Panc1 (cell line): Measurements from ENCODE around the gene MSI2. TPM values are rescaled to one million over a fixed set of nuclear protein-coding genes. Genes with fewer than 3 reads are reported as not detected.

Experiments
- ATAC-seq: fragments of 200-7000 bp; cut with Tn5 transposase; 2 replicates; pipeline ENCODE4 v1.9.1; 2020; ENCODE audit warnings: mild to moderate bottlenecking, moderate library complexity
- BruUV-seq: library from RNA; stranded (reverse); fragments of 400-500 nt; replicated peaks from 2 replicates; lab custom pipeline; 2021; lab: Mats Ljungman, UMichigan
- CTCF ChIA-PET: fragments of 300-600 bp; sonication (Branson Sonifier 250); formaldehyde crosslinking; loops from one replicate; lab custom pipeline; 2022; ENCODE audit warnings: antibody characterized with exemption; lab: Charles Lee
- POLR2A ChIA-PET: fragments of 300-600 bp; sonication (Branson Sonifier 250); formaldehyde crosslinking; loops from one replicate; lab custom pipeline; 2022; ENCODE audit warnings: antibody characterized with exemption; lab: Charles Lee
- DNase-seq: peaks from one replicate; pipeline ENCODE4 v3.0.0-alpha.2; 2010; ENCODE audit warnings: low read depth, low spot score
- H3K27ac ChIP-seq: 2 replicates; pipeline ENCODE4 v1.5.1; 2011; ENCODE audit warnings: mild to moderate bottlenecking, low read length, inconsistent platforms
- H3K27me3 ChIP-seq: fragments of 200-500 bp; sonication (Bioruptor generic); 2 replicates; pipeline ENCODE4 v1.6.0; 2014; ENCODE audit warnings: low read length, inconsistent platforms; ENCODE audit not compliant: control insufficient read depth, insufficient read depth
- H3K36me3 ChIP-seq: fragments of 200-500 bp; sonication (Bioruptor generic); 2 replicates; pipeline ENCODE4 v1.5.1; 2014; ENCODE audit warnings: inconsistent platforms, mild to moderate bottlenecking, low read length, moderate library complexity; ENCODE audit not compliant: control insufficient read depth, insufficient read depth
- H3K4me1 ChIP-seq: 2 replicates; pipeline ENCODE4 v1.5.1; 2011; ENCODE audit warnings: inconsistent platforms, mild to moderate bottlenecking, low read length, moderate library complexity; ENCODE audit not compliant: control insufficient read depth, insufficient read depth
- H3K4me3 ChIP-seq, 2 experiments: 2 replicates each; pipeline ENCODE4 v1.5.1; 2011 to 2012; ENCODE audit warnings: low read depth in 2 of 2, low read length in 2 of 2, mild to moderate bottlenecking in 2 of 2, inconsistent platforms in 1 of 2, moderate library complexity in 1 of 2
- H3K9me3 ChIP-seq: fragments of 200-500 bp; sonication (Bioruptor generic); 2 replicates; pipeline ENCODE4 v1.5.1; 2014; ENCODE audit warnings: low read depth, mild to moderate bottlenecking, inconsistent platforms, low read length, moderate library complexity; ENCODE audit not compliant: control insufficient read depth, insufficient read depth
- CTCF ChIP-seq: fragments of 450-650 bp; IDR thresholded peaks from 2 replicates; pipeline ENCODE4 v1.5.1; 2017; ENCODE audit warnings: mild to moderate bottlenecking
- POLR2AphosphoS5 ChIP-seq: IDR thresholded peaks from 2 replicates; pipeline ENCODE4 v1.6.1; 2012; ENCODE audit warnings: mild to moderate bottlenecking, low read depth, low read length, moderate library complexity
- REST ChIP-seq, 2 experiments: IDR thresholded peaks; 2 replicates each; pipeline ENCODE4 v1.6.1; 2011 to 2012; ENCODE audit warnings: low read depth in 2 of 2, control low read depth in 1 of 2, low read length in 1 of 2, mild to moderate bottlenecking in 1 of 2, moderate library complexity in 1 of 2; ENCODE audit not compliant: insufficient read depth in 1 of 2
- SIN3A ChIP-seq: IDR thresholded peaks from 2 replicates; pipeline ENCODE4 v1.6.1; 2012; ENCODE audit warnings: low read depth, mild to moderate bottlenecking, low read length, moderate library complexity, borderline replicate concordance; ENCODE audit not compliant: insufficient read depth
- TCF7L2 ChIP-seq: IDR thresholded peaks from 2 replicates; pipeline ENCODE4 v1.6.1; 2011; ENCODE audit warnings: mild to moderate bottlenecking, low read depth, low read length, inconsistent platforms
- in situ Hi-C: cut with HindIII; loops from 2 replicates; pipeline ENCODE4 v1.10.0; 2016; ENCODE audit warnings: low sequenced_read_pairs, low pct_unique_long_range_greater_than_20kb
- intact Hi-C: fragments of 100-400 bp; cut with micrococcal nuclease; formaldehyde crosslinking; loops from one replicate; pipeline ENCODE4 v1.10.0; 2022; ENCODE audit not compliant: unreplicated experiment
- total RNA-seq: library from RNA; stranded (reverse); gene quantifications from one replicate; pipeline ENCODE4 v1.2.1, GENCODE V29; 2021; ENCODE audit not compliant: unreplicated experiment

MSI2 gene
- total RNA-seq, 1 experiment from 2014 or later = 38.5 TPM

- H3K9me3 ChIP-seq = no peaks in the 10 kb centered on the region
- no peak overlapping the region for H3K27ac ChIP-seq
- POLR2A ChIA-PET = no interaction called here
- intact Hi-C loops = no loop called here
- CTCF ChIA-PET = no interaction called here
- DNase-seq (no peak), ATAC-seq (no peak)
- H3K4me1 ChIP-seq = peaks cover 6% of the 10 kb centered on the region; the same call in 1 of the 2 replicates
- no peaks in the 10 kb centered on the region for H3K27me3 ChIP-seq
- no peaks in the 10 kb centered on the region for H3K36me3 ChIP-seq
- in situ Hi-C loops = no loop called here
- TF ChIP-seq REST (IDR thresholded peaks at IDR 0.05; ENCODE audit: insufficient read depth in 1 of 2, low read depth in 2 of 2, low read length in 1 of 2) = no peak
- no peak for TF ChIP-seq SIN3A
- TF ChIP-seq TCF7L2 = no peak
- TF ChIP-seq CTCF = no peak
- no peak for TF ChIP-seq POLR2AphosphoS5
- H3K4me3 ChIP-seq = no peak overlapping the region
- BruUV-seq = no TSS peak
Observed at GRCh38 chr17:57402681-57403180, 146.4 kb downstream of the MSI2 start.

GRCh38 chr17:57403236-57403635 is 146.9 kb downstream of the MSI2 start:
- Histone ChIP-seq H3K27ac (no peak overlapping the region), H3K4me1 (peaks cover 6% of the 10 kb centered on the region; the same call in 1 of the 2 replicates), H3K9me3 (no peaks in the 10 kb centered on the region), H3K36me3 (no peaks in the 10 kb centered on the region), H3K4me3 (no peak overlapping the region), H3K27me3 (no peaks in the 10 kb centered on the region)
- intact Hi-C loops = no loop called here
- ChIA-PET CTCF (no interaction called here), POLR2A (no interaction called here)
- ATAC-seq = no peak
- no TSS peak for BruUV-seq
- in situ Hi-C loops = no loop called here
- TF ChIP-seq POLR2AphosphoS5 (no peak), TCF7L2 (no peak), REST (IDR thresholded peaks at IDR 0.05; ENCODE audit: insufficient read depth in 1 of 2, low read depth in 2 of 2, low read length in 1 of 2) (no peak), SIN3A (no peak), CTCF (no peak)
- DNase-seq = no peak
